Measurements from ENCODE around the gene HEYL.

HEYL gene

GRCh38 chr1:39662861-39663260, 23.4 kb upstream of the HEYL start:
- DNase-seq, result no peak

GRCh38 chr1:39659538-39659937, 20.1 kb upstream of the HEYL start:
- no peak for DNase-seq

GRCh38 chr1:39659110-39659509, 19.7 kb upstream of the HEYL start:
- no peak for DNase-seq

- peak; percentile 21 for DNase-seq
Observed at GRCh38 chr1:39657923-39658485, 18.6 kb upstream of the HEYL start.

GRCh38 chr1:39657402-39657801, 18.0 kb upstream of the HEYL start:
- peak; percentile 62 for DNase-seq

- no peak for DNase-seq
Observed at GRCh38 chr1:39656391-39656790, 16.9 kb upstream of the HEYL start.

- no peak for DNase-seq
Observed at GRCh38 chr1:39655578-39656268, 16.3 kb upstream of the HEYL start.

- DNase-seq, result no peak
Observed at GRCh38 chr1:39654291-39654690, 14.8 kb upstream of the HEYL start.

- peak; percentile 70 for DNase-seq
Observed at GRCh38 chr1:39653546-39654031, 14.1 kb upstream of the HEYL start.

GRCh38 chr1:39652554-39652953, 13.1 kb upstream of the HEYL start:
- DNase-seq, result no peak

- no peak for DNase-seq
Observed at GRCh38 chr1:39652105-39652504, 12.7 kb upstream of the HEYL start.

- DNase-seq, result no peak
Observed at GRCh38 chr1:39650431-39650830, 11.0 kb upstream of the HEYL start.

- no peak for DNase-seq
Observed at GRCh38 chr1:39649636-39650185, 10.3 kb upstream of the HEYL start.

- no peak for DNase-seq
Observed at GRCh38 chr1:39648496-39648895, 9.1 kb upstream of the HEYL start.

GRCh38 chr1:39647247-39647646, 7.8 kb upstream of the HEYL start:
- no peak for DNase-seq

GRCh38 chr1:39646232-39647081, 7.0 kb upstream of the HEYL start:
- peak; percentile 78 for DNase-seq

- no peak for DNase-seq
Observed at GRCh38 chr1:39645411-39646043, 6.1 kb upstream of the HEYL start.

- no peak for DNase-seq
Observed at GRCh38 chr1:39643705-39644104, 4.3 kb upstream of the HEYL start.

- no peak for DNase-seq
Observed at GRCh38 chr1:39642796-39643195, 3.4 kb upstream of the HEYL start.

GRCh38 chr1:39640861-39641260, 1.4 kb upstream of the HEYL start:
- DNase-seq, result no peak

- DNase-seq, result no peak
Observed at GRCh38 chr1:39638965-39639304, 508 bp downstream of the HEYL start.

- no peak for DNase-seq
Observed at GRCh38 chr1:39637361-39637760, 2.1 kb downstream of the HEYL start.

- DNase-seq, result no peak
Observed at GRCh38 chr1:39635871-39636210, 3.6 kb downstream of the HEYL start.
